ENCODE data around the gene KCNAB1. TPM values are rescaled to one million over a fixed set of nuclear protein-coding genes. Genes with fewer than 3 reads are reported as not detected.

Gene KCNAB1
- polyA plus RNA-seq, 1 donor (not counting 4 experiments of a cell fraction or from before 2014, with no cell fraction given): 0.03 TPM

DNA sequence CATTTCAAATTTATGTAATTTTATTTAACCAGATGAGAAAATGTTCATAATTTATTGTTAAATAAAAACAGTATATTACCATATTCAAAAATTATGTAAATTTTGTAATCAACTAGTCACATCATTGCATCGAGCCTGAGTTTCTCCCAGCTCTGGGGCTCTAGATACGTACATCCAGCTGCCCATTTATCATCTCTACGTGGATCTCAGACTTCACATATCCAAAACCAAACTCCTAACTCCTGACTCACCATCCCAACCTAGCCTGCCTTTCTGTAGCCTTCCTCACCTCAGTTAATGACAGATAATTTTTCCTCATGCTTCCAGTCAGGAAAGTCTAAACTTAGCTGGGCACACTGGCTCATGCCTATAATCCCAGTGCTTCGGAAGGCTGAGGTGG is 239.7 kb downstream of the KCNAB1 start:
- DNase-seq (ENCODE audit: low read depth, low spot score): no peak
- Histone ChIP-seq H3K79me2 (ENCODE audit: control insufficient read depth, insufficient read depth, low read length) (no peaks in the 10 kb centered on the region), H3K4me2 (ENCODE audit: control insufficient read depth, extremely low read depth, insufficient read depth, low read depth, low read length) (no peak overlapping the region), H3K9me1 (ENCODE audit: control insufficient read depth, extremely low read depth, insufficient read depth, low read length) (no peaks in the 10 kb centered on the region), H3K27me3 (ENCODE audit: control insufficient read depth, extremely low read depth, insufficient read depth, low read length) (no peaks in the 10 kb centered on the region), H3K36me3 (ENCODE audit: control insufficient read depth in 2 of 2, extremely low read depth in 1 of 2, insufficient read depth in 2 of 2, low read length in 2 of 2) (no peaks in the 10 kb centered on the region), H2AFZ (ENCODE audit: control insufficient read depth, low read length) (no peak overlapping the region), H3K4me1 (ENCODE audit: control insufficient read depth, extremely low read depth, insufficient read depth, low read length) (no peaks in the 10 kb centered on the region), H3K4me3 (ENCODE audit: control insufficient read depth in 2 of 3, extremely low read depth in 1 of 3, insufficient read depth in 2 of 3, low read depth in 1 of 3, low read length in 3 of 3) (no peak overlapping the region), H3K27ac (ENCODE audit: control insufficient read depth, insufficient read depth, low read length) (no peak overlapping the region), H3K9me3 (ENCODE audit: control insufficient read depth, low read depth, low read length) (no peaks in the 10 kb centered on the region), H3K9ac (ENCODE audit: control insufficient read depth, extremely low read depth, insufficient read depth, low read length) (no peak overlapping the region), H4K20me1 (ENCODE audit: control insufficient read depth, extremely low read depth, insufficient read depth, low read length) (no peaks in the 10 kb centered on the region)
- dilution Hi-C loops (cut with MboI; ENCODE audit: extremely low pct_ligation_motif_present, low sequenced_read_pairs): no loop called here
- TF ChIP-seq, protein P1, sequence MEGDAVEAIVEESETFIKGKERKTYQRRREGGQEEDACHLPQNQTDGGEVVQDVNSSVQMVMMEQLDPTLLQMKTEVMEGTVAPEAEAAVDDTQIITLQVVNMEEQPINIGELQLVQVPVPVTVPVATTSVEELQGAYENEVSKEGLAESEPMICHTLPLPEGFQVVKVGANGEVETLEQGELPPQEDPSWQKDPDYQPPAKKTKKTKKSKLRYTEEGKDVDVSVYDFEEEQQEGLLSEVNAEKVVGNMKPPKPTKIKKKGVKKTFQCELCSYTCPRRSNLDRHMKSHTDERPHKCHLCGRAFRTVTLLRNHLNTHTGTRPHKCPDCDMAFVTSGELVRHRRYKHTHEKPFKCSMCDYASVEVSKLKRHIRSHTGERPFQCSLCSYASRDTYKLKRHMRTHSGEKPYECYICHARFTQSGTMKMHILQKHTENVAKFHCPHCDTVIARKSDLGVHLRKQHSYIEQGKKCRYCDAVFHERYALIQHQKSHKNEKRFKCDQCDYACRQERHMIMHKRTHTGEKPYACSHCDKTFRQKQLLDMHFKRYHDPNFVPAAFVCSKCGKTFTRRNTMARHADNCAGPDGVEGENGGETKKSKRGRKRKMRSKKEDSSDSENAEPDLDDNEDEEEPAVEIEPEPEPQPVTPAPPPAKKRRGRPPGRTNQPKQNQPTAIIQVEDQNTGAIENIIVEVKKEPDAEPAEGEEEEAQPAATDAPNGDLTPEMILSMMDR (optimal IDR thresholded peaks at IDR 0.05 in 1 of 3, IDR thresholded peaks at IDR 0.05 in 1 of 3, conservative IDR thresholded peaks at IDR 0.05 in 1 of 3; ENCODE audit: extremely low read depth in 1 of 3, insufficient read depth in 2 of 3, low read length in 3 of 3): no peak
- TF ChIP-seq EZH2 (IDR thresholded peaks at IDR 0.05; ENCODE audit: low read length): no peak
- no peak for FAIRE-seq

DNA sequence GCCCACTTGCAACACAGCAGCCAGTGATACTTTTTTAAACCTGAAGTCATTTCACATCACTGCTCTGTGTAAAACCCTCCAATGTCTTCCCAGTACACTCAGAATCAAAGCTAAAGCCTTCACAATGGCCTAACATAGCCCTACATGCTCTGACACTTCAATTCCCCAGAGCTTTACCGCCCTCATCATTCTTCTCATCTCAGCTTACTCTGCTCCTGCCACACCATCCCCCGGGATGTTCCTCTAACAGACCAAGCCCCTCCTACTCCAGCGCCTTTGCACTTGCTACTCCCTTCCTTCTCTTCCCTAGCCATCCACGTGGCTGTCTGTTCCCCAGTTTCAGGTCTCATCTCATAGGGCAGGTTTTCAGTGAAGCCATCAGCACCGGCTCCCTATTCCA is 240.6 kb downstream of the KCNAB1 start:
- dilution Hi-C loops (cut with MboI; ENCODE audit: extremely low pct_ligation_motif_present, low sequenced_read_pairs): no loop called here
- Histone ChIP-seq H2AFZ (ENCODE audit: control insufficient read depth, low read length) (no peak overlapping the region), H4K20me1 (ENCODE audit: control insufficient read depth, extremely low read depth, insufficient read depth, low read length) (no peaks in the 10 kb centered on the region), H3K4me3 (ENCODE audit: control insufficient read depth in 2 of 3, extremely low read depth in 1 of 3, insufficient read depth in 2 of 3, low read depth in 1 of 3, low read length in 3 of 3) (no peak overlapping the region), H3K9ac (ENCODE audit: control insufficient read depth, extremely low read depth, insufficient read depth, low read length) (no peak overlapping the region), H3K4me1 (ENCODE audit: control insufficient read depth, extremely low read depth, insufficient read depth, low read length) (no peaks in the 10 kb centered on the region), H3K27me3 (ENCODE audit: control insufficient read depth, extremely low read depth, insufficient read depth, low read length) (no peaks in the 10 kb centered on the region), H3K79me2 (ENCODE audit: control insufficient read depth, insufficient read depth, low read length) (no peaks in the 10 kb centered on the region), H3K9me1 (ENCODE audit: control insufficient read depth, extremely low read depth, insufficient read depth, low read length) (no peaks in the 10 kb centered on the region), H3K4me2 (ENCODE audit: control insufficient read depth, extremely low read depth, insufficient read depth, low read depth, low read length) (no peak overlapping the region), H3K27ac (ENCODE audit: control insufficient read depth, insufficient read depth, low read length) (no peak overlapping the region), H3K36me3 (ENCODE audit: control insufficient read depth in 2 of 2, extremely low read depth in 1 of 2, insufficient read depth in 2 of 2, low read length in 2 of 2) (no peaks in the 10 kb centered on the region), H3K9me3 (ENCODE audit: control insufficient read depth, low read depth, low read length) (no peaks in the 10 kb centered on the region)
- no peak for DNase-seq (ENCODE audit: low read depth, low spot score)
- TF ChIP-seq, protein P1 (optimal IDR thresholded peaks at IDR 0.05 in 1 of 3, IDR thresholded peaks at IDR 0.05 in 1 of 3, conservative IDR thresholded peaks at IDR 0.05 in 1 of 3; ENCODE audit: extremely low read depth in 1 of 3, insufficient read depth in 2 of 3, low read length in 3 of 3): no peak
- no peak for TF ChIP-seq EZH2 (IDR thresholded peaks at IDR 0.05; ENCODE audit: low read length)
- FAIRE-seq: no peak

Data from keratinocyte (primary cell).